IMR-90 (cell line): ENCODE data around the gene RCN1.

Source experiments
- CTCF ChIP-seq: conservative IDR thresholded peaks from 2 replicates; pipeline ENCODE4 v1.5.1; 2012; ENCODE audit warnings: mild to moderate bottlenecking, low read depth, low read length, improper control_type of control experiment
- POLR2A ChIP-seq: IDR thresholded peaks from 2 replicates; pipeline ENCODE4 v1.6.1; 2012; ENCODE audit warnings: mild to moderate bottlenecking, low read depth, low read length
- RAD21 ChIP-seq: IDR thresholded peaks from 2 replicates; pipeline ENCODE4 v1.6.1; 2012; ENCODE audit warnings: low read length, improper control_type of control experiment
- RFX5 ChIP-seq: IDR thresholded peaks from 2 replicates; pipeline ENCODE4 v1.8.0; 2012; ENCODE audit warnings: low read depth, mild to moderate bottlenecking, low read length, moderate library complexity

GRCh38 chr11:32152821-32153220, 61.9 kb downstream of the RCN1 start:
- TF ChIP-seq CTCF (no peak), RAD21 (no peak), RFX5 (no peak), POLR2A (no peak)
